ENCODE measurements around the gene C2orf81. TPM values are rescaled to one million over a fixed set of nuclear protein-coding genes. Genes with fewer than 3 reads are reported as not detected.

The C2orf81 gene
- total RNA-seq, 1 donor: 0.72 TPM

GRCh38 chr2:74413001-74413698 lies 8.3 kb downstream of the C2orf81 start:
- Histone ChIP-seq H2AFZ (ENCODE audit: low read length) (no peak overlapping the region), H3K4me1 (ENCODE audit: insufficient read depth, low read length) (peaks cover 15% of the 10 kb centered on the region), H3K27me3 (ENCODE audit: insufficient read depth, low read length) (no peaks in the 10 kb centered on the region), H3K36me3 (ENCODE audit: insufficient read depth, low read length) (no peaks in the 10 kb centered on the region), H3K4me3 (ENCODE audit: insufficient read depth, low read length) (no peak overlapping the region), H3K79me2 (ENCODE audit: insufficient read depth, low read length) (no peaks in the 10 kb centered on the region), H3K27ac (ENCODE audit: low read depth, low read length) (no peak overlapping the region), H4K20me1 (ENCODE audit: insufficient read depth, low read length) (no peaks in the 10 kb centered on the region), H3K9me3 (ENCODE audit: low read depth, low read length) (no peaks in the 10 kb centered on the region), H3K4me2 (ENCODE audit: insufficient read depth, low read length) (no peak overlapping the region)
- TF ChIP-seq CTCF (IDR thresholded peaks at IDR 0.05; ENCODE audit: extremely low read depth, low read depth, low read length): no peak
- peak; percentile 77 for DNase-seq (ENCODE audit: insufficient read length, low spot score, missing footprints)

GRCh38 chr2:74407682-74408081 lies 13.7 kb downstream of the C2orf81 start:
- no peak for TF ChIP-seq CTCF (IDR thresholded peaks at IDR 0.05; ENCODE audit: extremely low read depth, low read depth, low read length)
- DNase-seq (ENCODE audit: insufficient read length, low spot score, missing footprints): peak; percentile 3
- no peaks in the 10 kb centered on the region for H3K36me3 ChIP-seq (ENCODE audit: insufficient read depth, low read length)
- no peaks in the 10 kb centered on the region for H4K20me1 ChIP-seq (ENCODE audit: insufficient read depth, low read length)
- no peaks in the 10 kb centered on the region for H3K27me3 ChIP-seq (ENCODE audit: insufficient read depth, low read length)
- H3K9me3 ChIP-seq (ENCODE audit: low read depth, low read length): no peaks in the 10 kb centered on the region
- H3K79me2 ChIP-seq (ENCODE audit: insufficient read depth, low read length): no peaks in the 10 kb centered on the region
- H3K4me1 ChIP-seq (ENCODE audit: insufficient read depth, low read length): peaks cover 6% of the 10 kb centered on the region
- H3K4me2 ChIP-seq (ENCODE audit: insufficient read depth, low read length): no peak overlapping the region
- no peak overlapping the region for H3K4me3 ChIP-seq (ENCODE audit: insufficient read depth, low read length)
- H3K27ac ChIP-seq (ENCODE audit: low read depth, low read length): no peak overlapping the region
- H2AFZ ChIP-seq (ENCODE audit: low read length): no peak overlapping the region

- no peak overlapping the region for H3K27ac ChIP-seq (ENCODE audit: low read depth, low read length)
- no peak overlapping the region for H3K4me2 ChIP-seq (ENCODE audit: insufficient read depth, low read length)
- no peak for DNase-seq (ENCODE audit: insufficient read length, low spot score, missing footprints)
- H3K4me1 ChIP-seq (ENCODE audit: insufficient read depth, low read length): peaks cover 6% of the 10 kb centered on the region
- no peak overlapping the region for H3K4me3 ChIP-seq (ENCODE audit: insufficient read depth, low read length)
- H3K9me3 ChIP-seq (ENCODE audit: low read depth, low read length): no peaks in the 10 kb centered on the region
- H4K20me1 ChIP-seq (ENCODE audit: insufficient read depth, low read length): no peaks in the 10 kb centered on the region
- no peaks in the 10 kb centered on the region for H3K36me3 ChIP-seq (ENCODE audit: insufficient read depth, low read length)
- H3K27me3 ChIP-seq (ENCODE audit: insufficient read depth, low read length): no peaks in the 10 kb centered on the region
- H2AFZ ChIP-seq (ENCODE audit: low read length): no peak overlapping the region
- TF ChIP-seq CTCF (IDR thresholded peaks at IDR 0.05; ENCODE audit: extremely low read depth, low read depth, low read length): no peak
- no peaks in the 10 kb centered on the region for H3K79me2 ChIP-seq (ENCODE audit: insufficient read depth, low read length)
These were observed 15.4 kb downstream of the C2orf81 start for GRCh38 chr2:74406035-74406434.

- no peaks in the 10 kb centered on the region for H3K79me2 ChIP-seq (ENCODE audit: insufficient read depth, low read length)
- no peak overlapping the region for H3K4me3 ChIP-seq (ENCODE audit: insufficient read depth, low read length)
- H2AFZ ChIP-seq (ENCODE audit: low read length): no peak overlapping the region
- TF ChIP-seq CTCF (IDR thresholded peaks at IDR 0.05; ENCODE audit: extremely low read depth, low read depth, low read length): no peak
- no peak for DNase-seq (ENCODE audit: insufficient read length, low spot score, missing footprints)
- H3K27me3 ChIP-seq (ENCODE audit: insufficient read depth, low read length): no peaks in the 10 kb centered on the region
- peaks cover 3% of the 10 kb centered on the region for H3K4me1 ChIP-seq (ENCODE audit: insufficient read depth, low read length)
- H3K9me3 ChIP-seq (ENCODE audit: low read depth, low read length): no peaks in the 10 kb centered on the region
- H3K27ac ChIP-seq (ENCODE audit: low read depth, low read length): no peak overlapping the region
- H4K20me1 ChIP-seq (ENCODE audit: insufficient read depth, low read length): no peaks in the 10 kb centered on the region
- H3K36me3 ChIP-seq (ENCODE audit: insufficient read depth, low read length): no peaks in the 10 kb centered on the region
- no peak overlapping the region for H3K4me2 ChIP-seq (ENCODE audit: insufficient read depth, low read length)
These were observed 19.5 kb downstream of the C2orf81 start for GRCh38 chr2:74401891-74402290.
